ENCODE data around the gene FIBCD1.
A peak's percentile ranks its signal among the peaks of the same experiment; 100 is the strongest.

DNA sequence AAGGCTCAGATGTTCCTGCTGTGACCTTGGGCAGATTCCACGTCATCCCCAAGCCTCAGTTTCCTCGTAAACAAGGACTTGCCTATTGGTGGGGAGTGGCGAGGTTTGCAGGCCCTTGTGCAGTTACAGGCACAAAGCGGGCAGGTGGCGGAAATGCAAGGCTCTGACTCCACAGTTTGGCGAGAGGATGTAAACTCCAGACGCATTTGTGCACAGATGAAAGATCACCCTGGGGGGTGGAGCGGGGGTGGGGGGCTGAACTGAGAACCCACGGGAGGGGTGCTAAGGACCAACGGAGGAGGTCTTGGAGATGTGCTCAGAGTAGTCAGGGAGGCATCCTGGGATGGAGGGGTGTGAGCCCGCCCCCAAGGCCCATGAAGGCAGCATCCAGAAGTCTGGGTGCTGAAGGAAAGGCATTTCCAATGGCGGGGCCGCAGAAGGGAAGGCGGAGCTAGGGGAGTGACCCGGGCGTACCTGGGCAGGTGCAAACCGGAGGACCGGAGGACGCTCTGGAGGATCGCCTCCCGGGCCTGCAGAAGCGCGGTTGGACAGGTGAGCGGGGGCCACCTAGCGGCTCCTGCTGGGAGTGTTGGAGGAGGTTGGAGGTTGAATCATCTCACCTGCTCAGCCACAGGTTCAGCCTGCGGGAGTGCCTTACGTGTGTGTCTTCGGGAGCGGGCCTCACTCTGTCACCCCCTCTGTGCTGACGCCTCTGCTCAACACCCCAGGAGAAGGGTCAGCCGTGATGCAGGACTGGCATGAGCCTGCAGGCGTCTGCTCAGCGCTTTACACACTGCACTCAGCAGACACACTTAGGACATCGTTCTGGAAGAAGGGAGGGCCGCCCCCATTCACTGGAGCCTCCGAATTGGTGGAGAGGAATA lies 1.9 kb upstream of the FIBCD1 start:
- TF ChIP-seq, protein P1, sequence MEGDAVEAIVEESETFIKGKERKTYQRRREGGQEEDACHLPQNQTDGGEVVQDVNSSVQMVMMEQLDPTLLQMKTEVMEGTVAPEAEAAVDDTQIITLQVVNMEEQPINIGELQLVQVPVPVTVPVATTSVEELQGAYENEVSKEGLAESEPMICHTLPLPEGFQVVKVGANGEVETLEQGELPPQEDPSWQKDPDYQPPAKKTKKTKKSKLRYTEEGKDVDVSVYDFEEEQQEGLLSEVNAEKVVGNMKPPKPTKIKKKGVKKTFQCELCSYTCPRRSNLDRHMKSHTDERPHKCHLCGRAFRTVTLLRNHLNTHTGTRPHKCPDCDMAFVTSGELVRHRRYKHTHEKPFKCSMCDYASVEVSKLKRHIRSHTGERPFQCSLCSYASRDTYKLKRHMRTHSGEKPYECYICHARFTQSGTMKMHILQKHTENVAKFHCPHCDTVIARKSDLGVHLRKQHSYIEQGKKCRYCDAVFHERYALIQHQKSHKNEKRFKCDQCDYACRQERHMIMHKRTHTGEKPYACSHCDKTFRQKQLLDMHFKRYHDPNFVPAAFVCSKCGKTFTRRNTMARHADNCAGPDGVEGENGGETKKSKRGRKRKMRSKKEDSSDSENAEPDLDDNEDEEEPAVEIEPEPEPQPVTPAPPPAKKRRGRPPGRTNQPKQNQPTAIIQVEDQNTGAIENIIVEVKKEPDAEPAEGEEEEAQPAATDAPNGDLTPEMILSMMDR (IDR thresholded peaks at IDR 0.05), result peak; percentile 66 to 88 (median 82)
- no peak for TF ChIP-seq POLR2A (IDR thresholded peaks at IDR 0.05)
